ENCODE measurements around the gene VTI1B. TPM values are rescaled to one million over a fixed set of nuclear protein-coding genes. Genes with fewer than 3 reads are reported as not detected.

The VTI1B gene
- total and polyA plus RNA-seq, 2 experiments from 2014 or later: 44.7 to 96.1 TPM

- Mint-ChIP-seq H3K36me3 (ENCODE audit: low read depth) (peaks cover 8% of the 10 kb centered on the region), H3K27ac (no peak overlapping the region), H3K27me3 (ENCODE audit: insufficient read depth, low read depth, poor library complexity) (peaks cover 7% of the 10 kb centered on the region), H3K9me3 (no peaks in the 10 kb centered on the region), H3K4me3 (no peak overlapping the region), H3K4me1 (no peaks in the 10 kb centered on the region)
- Histone ChIP-seq H3K4me3 (no peak overlapping the region), H4K20me1 (replicated peaks; ENCODE audit: insufficient read depth) (peaks cover 10% of the 10 kb centered on the region; the same call in 1 of the 2 replicates), H3K4me2 (no peak overlapping the region), H3K4me1 (ENCODE audit: insufficient read depth) (no peaks in the 10 kb centered on the region), H3K9me2 (ENCODE audit: insufficient read depth) (no peaks in the 10 kb centered on the region), H2AFZ (no peak overlapping the region), H3K36me3 (ENCODE audit: insufficient read depth) (no peaks in the 10 kb centered on the region), H3K79me2 (replicated peaks; ENCODE audit: insufficient read depth) (no peaks in the 10 kb centered on the region), H3F3A (replicated peaks; ENCODE audit: low read depth) (no peaks in the 10 kb centered on the region), H3K27ac (ENCODE audit: low read depth) (no peak overlapping the region), H3K27me3 (ENCODE audit: insufficient read depth) (no peaks in the 10 kb centered on the region)
- TF ChIP-seq CTCF (conservative IDR thresholded peaks at IDR 0.05; ENCODE audit: low read depth in 2 of 2): no peak
- no peak for TF ChIP-seq ZNF114 (CRISPR knock-in tag; IDR thresholded peaks at IDR 0.05)
- no peak for TF ChIP-seq ZNF462 (CRISPR knock-in tag; IDR thresholded peaks at IDR 0.05)
- no peak for TF ChIP-seq ETS1 (IDR thresholded peaks at IDR 0.05)
- TF ChIP-seq ZNF331 (CRISPR knock-in tag; IDR thresholded peaks at IDR 0.05; ENCODE audit: low read depth): no peak
- TF ChIP-seq REST (IDR thresholded peaks at IDR 0.05; ENCODE audit: unreplicated experiment): no peak
- no peak for TF ChIP-seq CREB1 (CRISPR knock-in tag; IDR thresholded peaks at IDR 0.05; ENCODE audit: low read depth)
- TF ChIP-seq EZH2 (IDR thresholded peaks at IDR 0.05; ENCODE audit: low read depth, unreplicated experiment): no peak
- TF ChIP-seq NANOG (IDR thresholded peaks at IDR 0.05; ENCODE audit: borderline replicate concordance): no peak
- TF ChIP-seq JUNB (IDR thresholded peaks at IDR 0.05; ENCODE audit: unreplicated experiment): no peak
- TF ChIP-seq EZH2phosphoT487 (IDR thresholded peaks at IDR 0.05; ENCODE audit: unreplicated experiment): no peak
- TF ChIP-seq STAT1 (IDR thresholded peaks at IDR 0.05; ENCODE audit: unreplicated experiment): no peak
- TF ChIP-seq POLR2AphosphoS5 (IDR thresholded peaks at IDR 0.05; ENCODE audit: low read depth): no peak
- DNase-seq (ENCODE audit: low spot score): no peak
- ATAC-seq: no peak
Observed at GRCh38 chr14:67630186-67630585, 44.2 kb downstream of the VTI1B start.
